GM19438 (cell line): ENCODE results near the gene MCM10.

ENCODE experiments used
- ATAC-seq: cut with Tn5 transposase; IDR thresholded peaks from one replicate; pipeline ENCODE4 v1.9.1; 2021; ENCODE audit warnings: low read depth; ENCODE audit not compliant: unreplicated experiment

MCM10 gene

GRCh38 chr10:13163859-13164258, 2.5 kb downstream of the MCM10 start:
- no peak for ATAC-seq

- no peak for ATAC-seq
Measured at GRCh38 chr10:13165177-13165576, 3.8 kb downstream of the MCM10 start.

- ATAC-seq = no peak
Measured at GRCh38 chr10:13167568-13167967, 6.2 kb downstream of the MCM10 start.

GRCh38 chr10:13168781-13169180, 7.4 kb downstream of the MCM10 start:
- no peak for ATAC-seq

GRCh38 chr10:13173616-13174015, 12.3 kb downstream of the MCM10 start:
- no peak for ATAC-seq

GRCh38 chr10:13180788-13181187, 19.4 kb downstream of the MCM10 start:
- ATAC-seq = no peak

GRCh38 chr10:13182424-13182823, 21.1 kb downstream of the MCM10 start:
- ATAC-seq = no peak

GRCh38 chr10:13183625-13184024, 22.3 kb downstream of the MCM10 start:
- ATAC-seq = no peak

GRCh38 chr10:13184276-13184675, 22.9 kb downstream of the MCM10 start:
- ATAC-seq = no peak

- no peak for ATAC-seq
Measured at GRCh38 chr10:13184730-13185514, 23.6 kb downstream of the MCM10 start.

GRCh38 chr10:13187135-13187534, 25.8 kb downstream of the MCM10 start:
- ATAC-seq = no peak

GRCh38 chr10:13188593-13188992, 27.2 kb downstream of the MCM10 start:
- no peak for ATAC-seq

- no peak for ATAC-seq
Measured at GRCh38 chr10:13189961-13190360, 28.6 kb downstream of the MCM10 start.

- no peak for ATAC-seq
Measured at GRCh38 chr10:13190816-13191215, 29.5 kb downstream of the MCM10 start.

- no peak for ATAC-seq
Measured at GRCh38 chr10:13191362-13191761, 30.0 kb downstream of the MCM10 start.

- ATAC-seq = no peak
Measured at GRCh38 chr10:13193637-13194036, 32.3 kb downstream of the MCM10 start.

GRCh38 chr10:13195016-13195415, 33.7 kb downstream of the MCM10 start:
- no peak for ATAC-seq

GRCh38 chr10:13201132-13201531, 39.8 kb downstream of the MCM10 start:
- ATAC-seq = no peak

GRCh38 chr10:13206091-13206490, 44.7 kb downstream of the MCM10 start:
- no peak for ATAC-seq

- no peak for ATAC-seq
Measured at GRCh38 chr10:13206546-13207443, 45.4 kb downstream of the MCM10 start.

- ATAC-seq = no peak
Measured at GRCh38 chr10:13213163-13213562, 51.8 kb downstream of the MCM10 start.

- no peak for ATAC-seq
Measured at GRCh38 chr10:13218878-13219277, 57.5 kb downstream of the MCM10 start.
